K562 (cell line): ENCODE measurements around the gene FOXB2. TPM values are rescaled to one million over a fixed set of nuclear protein-coding genes. Genes with fewer than 3 reads are reported as not detected.

Experiments
- ATAC-seq: fragments of 200-7000 bp; cut with Tn5 transposase; 3 replicates; pipeline ENCODE4 v1.9.1; 2020; ENCODE audit warnings: moderate library complexity
- BruUV-seq: library from RNA; stranded (reverse); fragments of 400-500 nt; replicated peaks from 2 replicates; lab custom pipeline; 2021; lab: Mats Ljungman, UMichigan
- CTCF ChIA-PET: fragments of 300-600 bp; formaldehyde crosslinking; extraction: SDS; loops from one replicate; lab custom pipeline; 2021; ENCODE audit warnings: low intra/inter-chr PET ratio; lab: Yijun Ruan, JAX
- POLR2A ChIA-PET: fragments of 300-600, 350-650 bp; sonication (Branson Sonifier 250); formaldehyde crosslinking; extraction: SDS; loops from one replicate; lab custom pipeline; 2021; ENCODE audit warnings: antibody characterized with exemption, inconsistent platforms; lab: Yijun Ruan, JAX
- DNase-seq, 4 experiments: peaks; one replicate each; pipeline versions ENCODE4 v3.0.0 to v3.0.0-alpha.2; 2011 to 2018; ENCODE audit warnings: low spot score in 3 of 4, mixed read lengths in 3 of 4; ENCODE audit errors: extremely low read depth in 1 of 4
- FAIRE-seq: peaks from 2 replicates; lab custom pipeline; 2011; peaks lifted over from hg19 to GRCh38; lab: Jason Lieb, UNC
- H2AFZ ChIP-seq: 2 replicates; pipeline ENCODE4 v1.6.0; 2011; ENCODE audit warnings: low read depth, low read length, control low read depth, inconsistent platforms
- H3K27ac ChIP-seq: fragments of 200-600 bp; 3 replicates; pipeline ENCODE4 v1.8.0; 2011; ENCODE audit warnings: low read depth, mild to moderate bottlenecking, control low read depth, inconsistent platforms, low read length, moderate library complexity, mixed read lengths; ENCODE audit errors: extremely low read depth
- H3K27me3 ChIP-seq, 2 experiments: fragments of 300-600 bp in 1 of 2; 2 replicates in 1 of 2; 3 replicates in 1 of 2; pipeline versions ENCODE4 v1.6.0 to v1.8.0; 2011; ENCODE audit warnings: inconsistent platforms in 2 of 2, low read length in 2 of 2, mild to moderate bottlenecking in 1 of 2, mixed read lengths in 1 of 2, moderate library complexity in 1 of 2; ENCODE audit not compliant: control insufficient read depth in 2 of 2, insufficient read depth in 2 of 2
- H3K36me3 ChIP-seq: fragments of 300-600 bp; 3 replicates; pipeline ENCODE4 v1.8.0; 2011; ENCODE audit warnings: mild to moderate bottlenecking, low read length, inconsistent platforms; ENCODE audit not compliant: control insufficient read depth, insufficient read depth
- H3K4me1 ChIP-seq, 2 experiments: fragments of 200-600 bp in 1 of 2; replicated peaks in 1 of 2; 2 replicates in 1 of 2; 3 replicates in 1 of 2; pipeline versions ENCODE4 v1.5.1 to v1.8.0; 2011; ENCODE audit warnings: inconsistent platforms in 2 of 2, low read length in 2 of 2, mild to moderate bottlenecking in 1 of 2, mixed read lengths in 1 of 2, moderate library complexity in 1 of 2; ENCODE audit not compliant: control insufficient read depth in 2 of 2, insufficient read depth in 2 of 2
- H3K4me2 ChIP-seq: 2 replicates; pipeline ENCODE4 v1.6.1; 2011; ENCODE audit warnings: low read length, control low read depth, inconsistent platforms, mixed read lengths; ENCODE audit not compliant: insufficient read depth
- H3K4me3 ChIP-seq: fragments of 200-600 bp; sonication (generic), shearing (Covaris generic); 2 replicates; pipeline ENCODE4 v1.5.1; 2016; ENCODE audit warnings: control low read depth, inconsistent platforms
- H3K79me2 ChIP-seq: fragments of 200-600 bp; 3 replicates; pipeline ENCODE4 v1.8.0; 2011; ENCODE audit warnings: low read length, inconsistent platforms; ENCODE audit not compliant: control insufficient read depth, insufficient read depth
- H3K9ac ChIP-seq, 2 experiments: 2 replicates each; pipeline versions ENCODE4 v1.6.0 to v1.6.1; 2011; ENCODE audit warnings: low read depth in 2 of 2, low read length in 2 of 2, control low read depth in 1 of 2, inconsistent platforms in 1 of 2, mild to moderate bottlenecking in 1 of 2, mixed read lengths in 1 of 2; ENCODE audit not compliant: insufficient read depth in 1 of 2
- H3K9me1 ChIP-seq: one replicate; pipeline ENCODE4 v1.6.0; 2011; ENCODE audit warnings: inconsistent platforms, mild to moderate bottlenecking, low read length, moderate library complexity; ENCODE audit not compliant: control insufficient read depth, insufficient read depth
- H3K9me3 ChIP-seq: replicated peaks from 2 replicates; pipeline ENCODE4 v1.5.1; 2011; ENCODE audit warnings: low read depth, low read length, inconsistent platforms; ENCODE audit not compliant: control insufficient read depth, insufficient read depth
- H4K20me1 ChIP-seq: replicated peaks from 2 replicates; pipeline ENCODE4 v1.6.1; 2011; ENCODE audit warnings: low read length, inconsistent platforms, mixed read lengths; ENCODE audit not compliant: control insufficient read depth, insufficient read depth
- AFF4 ChIP-seq: sonication (generic); formaldehyde crosslinking; IDR thresholded peaks from 2 replicates; pipeline ENCODE4 v1.8.0; 2023; ENCODE audit warnings: mild to moderate bottlenecking, missing genetic modification reagents
- ATF3 ChIP-seq, 2 experiments: fragments of 450-650 bp in 1 of 2; sonication (generic) in 1 of 2; formaldehyde crosslinking in 1 of 2; IDR thresholded peaks in 1 of 2; conservative IDR thresholded peaks in 1 of 2; 2 replicates each; pipeline versions ENCODE4 v1.6.1 to v1.8.1; 2016 to 2023; ENCODE audit warnings: mild to moderate bottlenecking in 2 of 2, moderate library complexity in 2 of 2, inconsistent platforms in 1 of 2, missing genetic modification reagents in 1 of 2
- CHD2 ChIP-seq: IDR thresholded peaks from 2 replicates; pipeline ENCODE4 v1.6.1; 2011; ENCODE audit warnings: low read depth, low read length
- MAX ChIP-seq: sonication (generic); formaldehyde crosslinking; IDR thresholded peaks from 2 replicates; pipeline ENCODE4 v1.9.0; 2022; ENCODE audit warnings: mild to moderate bottlenecking, missing genetic modification reagents
- MTF1 ChIP-seq: fragments of 250-450 bp; sonication (Bioruptor Pico); IDR thresholded peaks from 2 replicates; pipeline ENCODE4 v1.9.0; 2021; ENCODE audit warnings: moderate library complexity, mild to moderate bottlenecking, inconsistent platforms, borderline replicate concordance
- RBFOX2 ChIP-seq: fragments of 200-400 bp; formaldehyde crosslinking; IDR thresholded peaks from 2 replicates; pipeline ENCODE4 v1.6.1; 2017; ENCODE audit warnings: low read depth, mild to moderate bottlenecking, low read length, moderate library complexity
- ZHX1 ChIP-seq: fragments of 150-350 bp; conservative IDR thresholded peaks from 2 replicates; pipeline ENCODE4 v1.6.1; 2014; ENCODE audit warnings: low read length
- WGBS: fragments of 100-300 bp; shearing (Covaris generic); methylation state at CpG from one replicate; pipeline ENCODE4 v1.1.6; 2016; ENCODE audit warnings: low coverage, mixed read lengths; ENCODE audit not compliant: insufficient coverage; ENCODE audit errors: missing lambda C conversion rate; 5-methylcytosine and 5-hydroxymethylcytosine counted together
- in situ Hi-C: fragments of 300-500 bp; cut with MboI; formaldehyde crosslinking; loops from 4 replicates; pipeline ENCODE4 v1.15.0; 2018; ENCODE audit warnings: inconsistent platforms, mixed read lengths
- intact Hi-C: fragments of 100-400 bp; cut with micrococcal nuclease; formaldehyde crosslinking; loops from 2 replicates; pipeline ENCODE4 v1.14.2; 2022
- polyA plus RNA-seq, 8 experiments: library from polyadenylated mRNA; depleted of rRNA in 4 of 8; stranded (reverse) in 5 of 8; unstranded in 3 of 8; fragments of >200 nt; fragmentation: Nextera tagmentation in 2 of 8; fragmentation: Illumina TruSeq in 1 of 8; extraction: Ambion mirVana in 2 of 8; extraction: Trizol in 1 of 8; gene quantifications; 2 replicates each; pipeline versions ENCODE4 v1.2.1 to v1.2.3, GENCODE V29; 2011 to 2014; ENCODE audit warnings: inconsistent platforms in 1 of 8, missing spikeins in 1 of 8
- total RNA-seq, 7 experiments: library from RNA; depleted of rRNA in 6 of 7; stranded (reverse); fragments of >200 nt in 6 of 7; fragmentation: Illumina TruSeq in 2 of 7; extraction: Trizol in 2 of 7; gene quantifications; 2 replicates each; pipeline versions ENCODE4 v1.2.1 to v1.2.3, GENCODE V29; 2011 to 2021; ENCODE audit warnings: low replicate concordance in 1 of 7

The FOXB2 gene
- total and polyA plus RNA-seq, 9 of the 15 experiments (the other 6 are each of a cell fraction or from before 2014, with no cell fraction given) = not detected

- 2% methylated on average over 40 of the region's 64 CpGs for WGBS
- peaks cover 0 to 80% of the 10 kb centered on the region in 2 experiments; a peak in 2 of 5 replicates for H3K27me3 ChIP-seq
- H3K36me3 ChIP-seq = no peaks in the 10 kb centered on the region
- H3K4me1 ChIP-seq = no peaks in the 10 kb centered on the region; a peak in 2 of 5 replicates
- DNase-seq (no peak), FAIRE-seq (no peak), ATAC-seq (no peak)
- POLR2A ChIA-PET = interaction anchor here (0.7 to 1.1 kb wide), 2 partner anchors 14 to 407 kb away, joined by 3 read pairs; no protein-coding TSS in a partner anchor
- BruUV-seq = no TSS peak
- H3K4me2 ChIP-seq = no peak overlapping the region
- intact Hi-C loops (no loop called here), in situ Hi-C loops (no loop called here)
- no peaks in the 10 kb centered on the region for H3K79me2 ChIP-seq
- no peaks in the 10 kb centered on the region for H3K9me1 ChIP-seq
- CTCF ChIA-PET = no interaction called here
- H2AFZ ChIP-seq = no peak overlapping the region
- H3K9me3 ChIP-seq = no peaks in the 10 kb centered on the region
- no peak overlapping the region for H3K9ac ChIP-seq
- H3K4me3 ChIP-seq = no peak overlapping the region
- H4K20me1 ChIP-seq = no peaks in the 10 kb centered on the region
- no peak overlapping the region for H3K27ac ChIP-seq
- TF ChIP-seq AFF4 (CRISPR knock-in tag) = no peak
- no peak for TF ChIP-seq CHD2
- TF ChIP-seq MAX (CRISPR knock-in tag) = no peak
- no peak for TF ChIP-seq MTF1 (CRISPR knock-in tag)
- TF ChIP-seq ZHX1 = no peak
- no peak for TF ChIP-seq ATF3 (IDR thresholded peaks at IDR 0.05)
- no peak for TF ChIP-seq ATF3 (CRISPR knock-in tag; conservative IDR thresholded peaks at IDR 0.05)
- no peak for TF ChIP-seq RBFOX2
These were observed 1.1 kb upstream of the FOXB2 start for GRCh38 chr9:77018058-77018968.
